ENCODE data around the gene ABCF3.
"Not testable (repeated sequence)": the region's sequence is repeated elsewhere in the genome, so short reads cannot be mapped to it uniquely, and the experiment has no call there.

The ABCF3 gene, protein sequence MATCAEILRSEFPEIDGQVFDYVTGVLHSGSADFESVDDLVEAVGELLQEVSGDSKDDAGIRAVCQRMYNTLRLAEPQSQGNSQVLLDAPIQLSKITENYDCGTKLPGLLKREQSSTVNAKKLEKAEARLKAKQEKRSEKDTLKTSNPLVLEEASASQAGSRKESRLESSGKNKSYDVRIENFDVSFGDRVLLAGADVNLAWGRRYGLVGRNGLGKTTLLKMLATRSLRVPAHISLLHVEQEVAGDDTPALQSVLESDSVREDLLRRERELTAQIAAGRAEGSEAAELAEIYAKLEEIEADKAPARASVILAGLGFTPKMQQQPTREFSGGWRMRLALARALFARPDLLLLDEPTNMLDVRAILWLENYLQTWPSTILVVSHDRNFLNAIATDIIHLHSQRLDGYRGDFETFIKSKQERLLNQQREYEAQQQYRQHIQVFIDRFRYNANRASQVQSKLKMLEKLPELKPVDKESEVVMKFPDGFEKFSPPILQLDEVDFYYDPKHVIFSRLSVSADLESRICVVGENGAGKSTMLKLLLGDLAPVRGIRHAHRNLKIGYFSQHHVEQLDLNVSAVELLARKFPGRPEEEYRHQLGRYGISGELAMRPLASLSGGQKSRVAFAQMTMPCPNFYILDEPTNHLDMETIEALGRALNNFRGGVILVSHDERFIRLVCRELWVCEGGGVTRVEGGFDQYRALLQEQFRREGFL

DNA sequence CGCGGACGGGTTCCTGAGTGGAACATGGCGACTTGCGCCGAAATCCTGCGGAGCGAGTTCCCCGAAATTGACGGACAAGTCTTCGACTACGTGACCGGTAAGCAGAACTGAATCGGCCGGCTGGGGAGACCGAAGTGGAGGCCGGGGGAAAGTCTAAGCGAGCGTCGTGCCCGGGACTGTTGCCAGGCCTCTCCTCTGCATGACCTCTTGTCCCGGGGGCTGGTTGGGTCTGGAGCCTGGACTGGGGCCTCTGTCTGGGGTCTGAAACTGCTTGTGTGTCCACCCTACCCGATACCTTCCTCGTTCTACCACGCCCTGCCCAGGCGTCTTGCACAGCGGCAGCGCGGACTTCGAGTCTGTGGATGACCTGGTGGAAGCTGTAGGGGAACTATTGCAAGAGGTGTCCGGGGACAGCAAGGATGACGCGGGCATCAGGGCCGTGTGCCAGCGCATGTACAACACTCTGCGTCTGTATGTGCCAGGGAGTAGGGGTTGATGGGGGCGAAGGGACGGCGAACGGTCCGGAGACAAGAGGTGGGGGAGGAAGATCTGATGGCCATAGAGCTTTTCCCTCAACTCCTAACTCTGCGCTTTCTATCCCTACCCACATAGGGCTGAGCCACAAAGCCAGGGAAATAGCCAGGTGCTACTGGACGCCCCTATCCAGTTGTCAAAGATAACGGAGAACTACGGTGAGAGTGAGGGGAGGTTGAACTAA is at the start of gene ABCF3:
Gene ABCF3 (plus strand): TSS at position 16 of the 718 bp plus-strand sequence. CDS start 9 bp downstream, at position 25.
- DNase-seq, result no peak

DNA sequence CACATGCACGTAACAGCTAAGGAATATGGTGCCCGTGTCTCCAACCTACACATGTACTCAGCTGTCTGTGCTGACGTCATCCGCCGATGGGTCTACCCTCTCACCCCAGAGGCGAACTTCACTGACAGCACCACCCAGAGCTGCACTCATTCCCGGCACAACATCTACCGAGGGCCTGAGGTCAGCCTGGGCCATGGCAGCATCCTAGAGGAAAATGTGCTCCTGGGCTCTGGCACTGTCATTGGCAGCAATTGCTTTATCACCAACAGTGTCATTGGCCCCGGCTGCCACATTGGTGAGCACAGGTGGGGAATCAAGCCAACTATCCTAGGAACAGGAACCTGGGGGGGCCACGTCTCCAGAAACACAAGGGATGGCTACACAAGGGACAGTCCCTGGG is 45.6 kb upstream of the ABCF3 start:
- no peak for DNase-seq

DNA sequence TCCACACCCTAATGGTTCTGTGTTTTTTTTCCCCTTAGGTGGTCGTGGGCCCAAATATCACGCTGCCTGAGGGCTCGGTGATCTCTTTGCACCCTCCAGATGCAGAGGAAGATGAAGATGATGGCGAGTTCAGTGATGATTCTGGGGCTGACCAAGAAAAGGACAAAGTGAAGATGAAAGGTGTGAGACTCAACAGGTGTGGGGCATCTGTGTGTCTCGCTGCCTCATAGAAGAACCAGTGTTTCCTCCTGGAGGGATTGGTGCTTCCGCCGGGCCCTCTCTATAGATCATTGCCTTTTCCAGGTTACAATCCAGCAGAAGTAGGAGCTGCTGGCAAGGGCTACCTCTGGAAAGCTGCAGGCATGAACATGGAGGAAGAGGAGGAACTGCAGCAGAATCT is 43.8 kb upstream of the ABCF3 start:
- no peak for DNase-seq

DNA sequence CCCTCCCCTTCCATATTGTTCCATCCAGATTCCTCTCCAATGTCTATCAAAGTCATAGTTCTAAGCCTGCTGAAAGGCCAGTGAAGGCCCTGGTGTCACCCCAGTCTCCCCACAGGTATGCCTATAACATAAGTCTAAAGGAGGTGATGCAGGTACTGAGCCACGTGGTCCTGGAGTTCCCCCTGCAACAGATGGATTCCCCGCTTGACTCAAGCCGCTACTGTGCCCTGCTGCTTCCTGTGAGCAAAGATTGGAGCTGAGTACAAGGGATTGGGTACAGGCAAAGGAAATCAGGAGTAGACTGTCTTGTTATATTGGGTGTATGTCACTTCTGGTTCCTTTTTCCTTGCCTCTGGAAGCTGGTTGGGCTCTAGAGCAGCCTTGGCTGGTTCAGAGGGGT is 42.7 kb upstream of the ABCF3 start:
- no peak for DNase-seq

DNA sequence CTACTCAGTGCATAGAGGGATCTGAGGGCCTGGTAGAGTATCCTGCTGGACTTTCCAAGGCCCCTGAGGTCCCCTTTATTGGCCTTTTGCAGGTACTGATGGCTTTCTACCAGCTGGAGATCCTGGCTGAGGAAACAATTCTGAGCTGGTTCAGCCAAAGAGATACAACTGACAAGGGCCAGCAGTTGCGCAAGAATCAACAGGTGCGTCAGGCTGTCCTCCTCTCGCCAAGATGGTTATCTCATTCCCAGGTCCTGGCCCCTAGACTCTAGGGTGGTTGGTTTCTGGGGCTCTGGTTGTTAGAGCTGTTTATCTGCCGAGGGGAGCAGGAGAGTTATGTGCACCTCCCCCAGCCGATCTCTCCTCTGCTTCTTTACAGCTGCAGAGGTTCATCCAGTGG is 41.5 kb upstream of the ABCF3 start:
- no peak for DNase-seq

DNA sequence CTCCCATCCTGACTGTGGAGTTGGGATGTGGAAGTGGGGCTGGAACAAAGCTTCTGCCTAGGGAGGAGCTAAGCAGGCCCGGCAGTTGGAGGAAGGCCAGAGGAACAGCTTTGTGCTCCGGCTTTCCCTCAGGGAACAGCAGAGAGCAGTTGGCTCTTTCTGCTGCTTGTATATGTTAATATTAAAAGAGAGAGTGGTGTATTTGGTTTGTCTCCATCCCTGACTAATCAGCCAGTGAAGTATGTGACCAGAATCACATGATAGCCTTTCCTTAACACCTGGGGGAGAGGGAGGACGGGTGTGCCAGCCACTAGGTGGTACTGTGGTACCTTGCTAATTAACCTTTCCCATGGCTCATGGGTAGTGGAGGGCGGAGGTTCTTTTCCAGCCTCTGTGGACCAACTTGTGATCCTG is 40.9 kb upstream of the ABCF3 start:
- DNase-seq, result no peak

DNA sequence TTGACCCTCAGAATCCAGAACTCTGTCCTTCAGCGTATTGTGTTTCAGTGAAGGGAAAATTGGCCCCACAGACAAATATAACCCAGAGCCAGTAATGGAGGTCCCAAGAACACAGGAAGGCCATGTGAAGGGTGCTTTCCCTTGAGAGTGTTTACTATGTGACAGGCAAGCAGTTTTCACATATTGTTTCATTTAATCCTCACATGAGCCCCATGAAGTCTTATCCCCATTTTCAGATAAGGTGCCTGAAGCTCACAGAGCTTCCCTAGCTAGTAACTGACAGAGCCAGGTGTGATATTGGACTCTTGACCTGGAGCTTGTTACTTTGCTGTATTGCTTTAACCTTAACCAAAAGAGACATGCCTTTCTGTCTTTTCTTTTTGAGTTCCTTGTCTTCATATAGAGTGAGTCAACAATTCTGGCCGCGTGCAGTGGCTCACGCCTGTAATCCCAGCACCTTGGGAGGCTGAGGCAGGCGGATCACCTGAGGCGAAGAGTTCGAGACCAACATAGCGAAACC is 40.2 kb upstream of the ABCF3 start:
- DNase-seq, result no peak

DNA sequence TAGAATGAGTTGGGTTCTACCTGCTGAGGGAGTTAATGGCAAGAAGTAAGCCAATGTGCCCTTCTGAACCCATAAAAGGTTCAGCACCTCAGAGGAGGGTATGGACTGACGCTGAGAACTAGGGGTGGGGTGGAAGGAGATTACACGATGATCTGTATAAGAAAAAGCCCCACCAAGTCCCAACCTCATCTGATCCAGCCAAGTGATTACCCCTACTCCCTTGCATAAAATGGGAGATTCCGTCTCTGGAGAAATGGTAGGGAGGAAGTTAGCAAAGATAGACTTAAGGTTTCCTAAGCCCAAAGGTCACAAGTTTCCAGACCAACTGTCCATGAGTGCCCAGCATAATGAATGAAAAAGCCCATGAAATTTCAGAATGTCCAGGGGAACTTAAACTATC is 37.9 kb upstream of the ABCF3 start:
- DNase-seq, result no peak

DNA sequence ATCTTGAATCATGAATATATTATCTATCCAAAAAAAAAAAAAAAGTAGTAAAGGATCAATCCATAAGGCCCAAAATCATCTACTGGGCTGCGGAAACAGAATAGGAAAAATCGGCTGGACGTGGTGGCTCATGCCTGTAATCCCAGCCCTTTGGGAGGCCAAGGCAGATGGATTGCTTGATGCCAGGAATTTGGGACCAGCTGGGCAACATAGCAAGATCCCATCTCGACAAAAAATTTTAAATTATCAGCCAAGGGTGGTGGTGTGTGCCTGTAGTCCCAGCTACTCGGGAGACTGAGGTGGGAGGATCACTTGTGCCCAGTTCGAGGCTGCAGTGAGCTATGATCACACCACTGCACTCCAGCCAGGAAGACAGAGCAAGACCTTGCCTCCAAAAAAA is 36.9 kb upstream of the ABCF3 start:
- DNase-seq, result no peak

DNA sequence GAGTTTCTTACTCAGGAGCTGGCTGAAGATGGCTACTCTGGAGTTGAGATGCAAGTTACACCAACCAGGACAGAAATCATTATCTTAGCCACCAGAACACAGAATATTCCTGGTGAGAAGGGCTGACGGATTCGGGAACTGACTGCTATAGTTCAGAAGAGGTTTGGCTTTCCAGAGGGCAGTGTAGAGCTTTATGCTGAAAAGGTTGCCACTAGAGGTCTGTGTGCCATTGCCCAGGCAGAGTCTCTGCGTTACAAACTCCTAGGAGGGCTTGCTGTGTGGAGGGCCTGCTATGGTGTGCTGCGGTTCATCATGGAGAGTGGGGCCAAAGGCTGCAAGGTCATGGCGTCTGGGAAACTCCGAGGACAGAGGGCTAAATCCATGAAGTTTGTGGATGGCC is 36.2 kb upstream of the ABCF3 start:
- not testable (repeated sequence) for DNase-seq

DNA sequence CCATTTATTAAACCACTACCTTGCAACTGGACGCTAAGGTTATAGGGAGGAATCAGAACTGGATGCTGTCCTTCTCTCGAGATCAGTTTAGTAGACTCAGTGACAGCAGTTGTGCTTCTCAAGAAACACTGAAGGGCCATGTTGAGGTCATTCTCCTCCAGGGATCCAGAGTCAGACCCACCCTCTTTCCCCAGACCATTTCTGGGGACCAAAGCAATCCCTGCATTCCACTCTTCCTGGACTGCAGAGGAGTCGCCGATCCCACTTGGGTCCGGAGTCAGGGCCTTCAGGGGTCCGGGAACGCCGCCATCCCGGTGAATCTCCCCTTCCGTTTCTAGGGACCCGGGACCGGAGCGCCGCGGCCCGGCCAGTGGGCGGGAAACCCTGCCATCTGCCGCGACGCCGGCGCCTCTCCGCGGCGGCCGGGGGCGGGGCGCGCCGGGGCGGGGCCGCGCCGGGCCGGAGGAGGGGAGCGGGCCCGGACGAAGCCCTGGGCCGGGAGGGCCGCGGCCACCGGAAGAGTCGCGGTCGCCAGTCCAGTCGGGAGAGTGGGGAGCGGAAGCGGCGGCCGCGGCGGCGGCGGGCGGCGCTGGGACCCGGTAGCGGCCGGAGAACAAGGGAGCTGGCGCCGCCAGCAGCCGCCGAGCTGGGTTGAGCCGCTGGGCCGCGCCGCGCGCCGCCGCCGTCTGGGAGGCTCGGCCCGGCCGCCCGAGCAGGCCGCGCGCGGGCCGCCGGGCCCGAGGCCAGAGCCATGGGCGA is 30.9 kb upstream of the ABCF3 start, which contains the start of gene DVL3:
Gene DVL3 (plus strand): TSS at position 493 of the 759 bp plus-strand sequence. CDS start 259 bp downstream, at position 752.
- no peak for DNase-seq

DNA sequence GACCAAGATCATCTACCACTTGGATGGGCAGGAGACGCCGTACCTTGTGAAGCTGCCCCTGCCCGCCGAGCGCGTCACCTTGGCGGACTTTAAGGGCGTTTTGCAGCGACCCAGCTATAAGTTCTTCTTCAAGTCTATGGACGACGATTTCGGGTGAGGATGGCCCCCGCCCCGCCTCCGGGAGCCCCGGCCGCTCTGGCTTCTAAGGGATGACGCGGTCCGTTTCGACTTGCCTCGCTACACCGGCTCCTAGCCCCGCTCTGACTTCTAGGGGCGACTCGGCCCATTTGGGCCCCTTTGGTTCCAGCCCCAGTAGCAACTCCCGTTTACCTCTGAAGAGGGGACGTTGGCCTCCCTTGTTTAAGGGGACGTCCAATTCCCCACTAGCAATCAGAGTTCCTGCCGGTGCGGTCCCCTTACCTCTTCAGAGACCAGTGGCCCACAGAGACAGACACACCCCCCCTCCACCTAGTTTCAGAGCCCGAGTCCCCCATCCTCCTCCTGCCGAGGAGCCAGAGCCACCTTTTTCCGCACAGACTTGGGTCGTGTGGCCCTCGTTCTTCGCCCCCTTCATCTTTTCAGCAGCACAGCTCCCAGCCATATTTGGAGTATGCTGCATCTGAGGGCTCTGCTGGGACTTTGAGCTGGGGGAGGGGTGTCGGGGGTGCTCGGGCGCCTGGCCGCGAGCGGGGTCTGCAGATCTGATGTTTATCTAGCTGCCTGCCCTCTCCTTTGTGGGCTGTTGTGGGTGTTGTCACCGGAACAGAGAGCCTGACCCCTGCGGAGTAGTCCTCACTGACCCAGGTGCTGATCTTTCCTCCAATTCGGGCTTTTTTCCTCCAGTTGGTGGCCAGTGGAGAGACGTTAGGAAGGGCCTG is 30.1 kb upstream of the ABCF3 start:
- DNase-seq, result no peak

DNA sequence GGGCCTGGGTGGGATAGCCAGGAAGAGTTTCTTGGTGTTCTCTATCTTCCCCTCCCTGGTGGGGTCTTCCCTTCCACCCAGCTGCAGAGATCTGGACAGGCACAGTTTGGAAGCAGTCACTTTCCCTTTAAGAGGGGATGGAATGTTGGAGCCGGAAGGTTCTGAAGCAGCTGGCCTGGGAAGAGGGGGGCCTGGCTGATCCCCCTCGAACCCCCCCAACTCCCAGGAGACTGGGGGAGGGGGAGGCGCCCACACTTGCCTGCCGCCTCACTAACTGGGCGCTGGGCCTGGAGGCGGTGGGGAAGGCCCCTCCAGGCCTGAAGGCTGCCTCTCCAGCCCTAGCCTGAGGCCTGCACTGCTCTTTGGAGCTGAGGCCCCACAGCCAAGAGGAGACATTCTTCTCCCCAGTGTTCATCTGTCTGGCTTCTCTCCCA is 29.5 kb upstream of the ABCF3 start:
- no peak for DNase-seq

DNA sequence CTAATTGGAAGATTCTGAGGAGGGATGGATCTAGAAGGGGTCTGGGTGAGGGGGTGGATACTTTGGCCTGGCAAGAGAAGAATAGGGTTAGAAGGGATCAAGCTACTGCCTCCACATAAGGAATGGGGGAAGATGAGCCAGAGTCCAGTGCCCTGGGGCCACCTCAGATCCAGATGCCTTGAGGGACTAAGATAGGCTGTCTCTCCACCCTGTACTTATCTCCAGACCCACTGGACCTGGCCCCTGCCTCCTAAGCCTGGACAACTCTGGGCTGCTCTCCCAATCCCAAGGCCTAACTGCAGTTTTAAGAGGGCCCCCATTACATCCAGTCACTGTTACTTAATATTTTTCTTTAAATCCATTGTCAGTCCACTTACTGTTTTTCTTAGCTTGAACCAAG is 28.8 kb upstream of the ABCF3 start:
- DNase-seq, result no peak

DNA sequence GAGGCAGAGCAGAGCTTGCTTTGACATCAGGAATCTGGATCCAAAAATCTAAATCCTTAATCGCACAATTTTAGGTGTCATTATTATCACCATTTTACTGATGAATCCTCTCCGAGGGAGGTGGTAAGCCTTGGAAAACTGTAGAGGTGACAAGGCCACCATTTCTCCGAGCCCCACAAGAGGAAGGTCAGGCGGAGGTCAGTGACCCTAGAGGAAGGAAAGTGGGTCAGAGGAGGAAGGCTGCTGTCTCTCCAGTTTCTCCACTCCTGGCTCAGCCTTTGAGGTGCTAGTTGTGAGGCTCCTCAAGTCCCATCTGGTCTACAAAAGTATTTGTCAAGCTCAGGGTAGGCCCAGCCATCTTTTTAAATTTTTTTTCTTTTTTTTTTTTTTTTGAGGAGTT is 27.6 kb upstream of the ABCF3 start:
- no peak for DNase-seq

DNA sequence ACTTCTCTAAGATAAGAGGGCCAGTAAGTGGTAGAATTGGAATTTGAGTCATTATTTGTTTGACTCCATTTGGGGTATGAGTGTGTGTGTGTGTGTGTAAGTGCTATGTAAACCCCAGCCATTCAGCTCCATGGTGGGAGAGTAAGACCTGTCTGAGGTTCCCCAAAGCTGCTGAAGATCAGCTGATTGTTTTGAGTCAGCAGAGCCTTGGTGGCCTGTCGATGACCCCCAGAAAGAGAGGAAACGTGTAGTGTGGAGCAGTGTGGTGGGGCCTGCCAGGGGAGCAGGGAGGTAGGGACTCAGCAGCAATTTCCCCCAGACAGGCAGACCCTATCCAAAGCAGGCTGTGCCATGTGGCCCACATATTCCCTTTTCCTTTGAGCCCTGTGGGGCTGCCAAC is 25.5 kb upstream of the ABCF3 start:
- no peak for DNase-seq

DNA sequence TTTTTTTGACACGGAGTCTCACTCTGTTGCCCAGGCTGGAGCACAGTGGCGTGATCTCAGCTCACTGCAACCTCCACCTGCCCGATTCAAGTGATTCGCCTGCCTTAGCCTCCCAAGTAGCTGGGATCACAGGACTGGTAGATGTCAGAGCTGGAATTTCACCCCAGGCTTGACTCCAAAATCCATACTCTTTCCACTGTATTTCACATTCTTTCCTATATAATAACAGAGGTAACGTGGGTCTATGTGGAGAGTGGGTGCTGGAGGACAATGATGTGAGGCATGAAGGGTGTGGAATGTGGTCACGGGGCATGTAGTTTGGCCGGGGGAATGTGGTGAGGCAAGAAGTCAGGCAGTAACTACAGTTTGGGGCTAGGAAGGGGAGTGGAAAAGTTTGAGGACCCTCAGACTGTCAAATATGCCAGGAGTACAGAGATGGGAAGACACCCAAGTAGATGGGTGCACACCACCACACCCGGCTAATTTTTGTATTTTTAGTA is 23.4 kb upstream of the ABCF3 start:
- DNase-seq, result not testable (repeated sequence)

DNA sequence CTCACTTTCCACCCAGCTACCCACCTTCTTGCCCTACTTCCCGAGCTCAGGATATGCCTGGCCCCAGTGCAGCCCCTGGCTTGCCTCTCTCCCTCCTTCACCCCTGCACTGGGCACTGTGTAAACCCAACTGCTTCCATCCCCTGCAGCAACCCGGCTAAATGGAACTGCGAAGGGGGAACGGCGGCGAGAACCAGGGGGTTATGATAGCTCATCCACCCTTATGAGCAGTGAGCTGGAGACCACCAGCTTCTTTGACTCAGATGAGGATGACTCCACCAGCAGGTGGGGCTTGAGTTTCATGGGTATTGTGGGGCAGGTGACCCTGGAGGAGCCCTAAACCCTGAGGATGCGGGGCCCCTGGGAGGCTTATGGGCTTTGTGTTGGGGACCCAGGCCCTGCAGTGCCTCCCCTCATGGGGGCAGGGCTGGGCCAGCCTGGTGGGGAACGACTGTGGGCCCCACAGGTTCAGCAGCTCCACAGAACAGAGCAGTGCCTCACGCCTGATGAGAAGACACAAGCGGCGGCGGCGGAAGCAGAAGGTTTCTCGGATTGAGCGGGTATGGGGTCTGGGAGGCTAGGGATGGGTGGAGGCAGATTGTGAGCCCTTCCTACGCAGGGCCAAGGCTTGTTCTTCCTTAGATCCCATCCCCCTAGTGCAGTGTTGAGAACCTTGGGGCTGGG is 21.2 kb upstream of the ABCF3 start:
- no peak for DNase-seq

DNA sequence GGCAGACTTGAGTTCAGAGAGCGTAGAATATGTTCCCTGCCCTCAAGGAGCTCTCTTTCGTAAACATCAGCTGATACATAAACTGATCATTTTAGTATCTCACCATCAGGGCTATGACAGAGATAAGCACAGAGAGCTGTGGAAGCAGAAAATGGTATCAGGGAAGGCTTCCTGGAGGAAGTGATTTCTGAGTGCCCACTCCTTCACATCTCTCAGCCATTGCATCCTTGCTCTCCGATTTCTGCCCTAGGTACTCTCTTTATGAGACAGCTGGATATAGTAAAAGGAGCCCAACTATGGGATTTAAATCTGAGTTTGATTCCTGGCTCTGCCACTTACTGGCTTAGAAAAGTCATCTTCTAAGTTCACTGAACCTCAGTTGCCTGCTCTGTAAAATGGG is 20.5 kb upstream of the ABCF3 start:
- DNase-seq, result no peak

DNA sequence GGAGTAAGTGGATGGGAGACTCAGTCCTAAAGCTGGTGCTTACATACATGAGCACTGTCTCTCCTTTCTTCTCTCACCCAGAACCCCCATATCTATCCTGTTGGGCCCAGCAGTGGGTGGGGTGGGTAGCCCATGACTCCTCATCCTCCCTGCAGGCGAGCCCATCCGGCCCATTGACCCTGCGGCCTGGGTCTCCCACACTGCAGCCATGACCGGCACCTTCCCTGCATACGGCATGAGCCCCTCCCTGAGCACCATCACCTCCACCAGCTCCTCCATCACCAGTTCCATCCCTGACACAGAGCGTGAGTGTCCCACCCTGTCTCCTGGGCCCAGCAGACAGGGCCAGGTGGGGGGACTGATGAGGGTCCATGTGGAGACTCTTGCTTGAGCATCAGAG is 19.3 kb upstream of the ABCF3 start:
- DNase-seq, result no peak

DNA sequence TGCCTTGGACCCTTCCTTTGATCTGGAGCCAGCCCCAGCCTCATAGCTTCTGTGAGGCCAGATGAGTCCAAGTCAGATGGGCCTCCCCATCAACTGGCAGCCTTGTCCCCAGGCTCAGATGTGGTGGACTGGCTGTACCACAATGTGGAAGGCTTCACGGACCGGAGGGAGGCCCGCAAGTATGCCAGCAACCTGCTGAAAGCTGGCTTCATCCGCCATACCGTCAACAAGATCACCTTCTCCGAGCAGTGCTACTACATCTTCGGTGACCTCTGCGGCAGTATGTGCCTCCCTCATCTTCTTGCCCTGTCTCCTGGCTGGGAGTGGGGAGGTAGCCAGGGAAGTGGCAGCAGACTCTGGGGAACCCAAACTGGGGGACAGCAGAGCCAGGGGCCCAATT is 18.2 kb upstream of the ABCF3 start:
- DNase-seq, result no peak
